Keratinocyte (primary cell): Measurements from ENCODE around the gene ARSB. TPM values are rescaled to one million over a fixed set of nuclear protein-coding genes. Genes with fewer than 3 reads are reported as not detected.
A peak's percentile ranks its signal among the peaks of the same experiment; 100 is the strongest.

Experiments
- DNase-seq: peaks from one replicate; pipeline ENCODE4 v3.0.0-alpha.2; 2011; ENCODE audit warnings: low read depth, missing footprints, low spot score
- FAIRE-seq: peaks from 2 replicates; lab custom pipeline; 2011; peaks lifted over from hg19 to GRCh38; lab: Jason Lieb, UNC
- H2AFZ ChIP-seq: 2 replicates; pipeline ENCODE4 v1.6.0; 2012; ENCODE audit warnings: low read length, control low read depth, inconsistent platforms; ENCODE audit not compliant: control insufficient read depth
- H3K27ac ChIP-seq: 2 replicates; pipeline ENCODE4 v1.5.1; 2011; ENCODE audit warnings: low read length; ENCODE audit not compliant: control insufficient read depth, insufficient read depth
- H3K27me3 ChIP-seq: 3 replicates; pipeline ENCODE4 v1.6.0; 2011; ENCODE audit warnings: low read length; ENCODE audit not compliant: control insufficient read depth, insufficient read depth; ENCODE audit errors: extremely low read depth
- H3K36me3 ChIP-seq, 2 experiments: 2 replicates in 1 of 2; 3 replicates in 1 of 2; pipeline ENCODE4 v1.5.1; 2011; ENCODE audit warnings: low read length in 2 of 2, mild to moderate bottlenecking in 1 of 2; ENCODE audit not compliant: control insufficient read depth in 2 of 2, insufficient read depth in 2 of 2; ENCODE audit errors: extremely low read depth in 1 of 2
- H3K4me1 ChIP-seq: 3 replicates; pipeline ENCODE4 v1.5.1; 2011; ENCODE audit warnings: low read length; ENCODE audit not compliant: control insufficient read depth, insufficient read depth; ENCODE audit errors: extremely low read depth
- H3K4me2 ChIP-seq: 3 replicates; pipeline ENCODE4 v1.6.0; 2011; ENCODE audit warnings: low read depth, low read length; ENCODE audit not compliant: control insufficient read depth, insufficient read depth; ENCODE audit errors: extremely low read depth
- H3K4me3 ChIP-seq, 3 experiments: fragments of 200-600 bp in 1 of 3; sonication (generic) in 1 of 3; 2 replicates in 2 of 3; 3 replicates in 1 of 3; pipeline ENCODE4 v1.5.1; 2011 to 2016; ENCODE audit warnings: low read length in 3 of 3, mild to moderate bottlenecking in 3 of 3, control low read depth in 2 of 3, inconsistent platforms in 1 of 3, low read depth in 1 of 3, mixed read lengths in 1 of 3, mixed run types in 1 of 3, moderate library complexity in 1 of 3; ENCODE audit not compliant: control insufficient read depth in 2 of 3, insufficient read depth in 2 of 3; ENCODE audit errors: extremely low read depth in 1 of 3
- H3K79me2 ChIP-seq: 2 replicates; pipeline ENCODE4 v1.6.0; 2012; ENCODE audit warnings: low read length; ENCODE audit not compliant: control insufficient read depth, insufficient read depth
- H3K9ac ChIP-seq: 3 replicates; pipeline ENCODE4 v1.6.0; 2011; ENCODE audit warnings: low read length; ENCODE audit not compliant: control insufficient read depth, insufficient read depth; ENCODE audit errors: extremely low read depth
- H3K9me1 ChIP-seq: 3 replicates; pipeline ENCODE4 v1.6.0; 2011; ENCODE audit warnings: low read length; ENCODE audit not compliant: control insufficient read depth, insufficient read depth; ENCODE audit errors: extremely low read depth
- H3K9me3 ChIP-seq: 2 replicates; pipeline ENCODE4 v1.5.1; 2012; ENCODE audit warnings: low read depth, low read length; ENCODE audit not compliant: control insufficient read depth
- H4K20me1 ChIP-seq: 3 replicates; pipeline ENCODE4 v1.6.0; 2011; ENCODE audit warnings: low read length; ENCODE audit not compliant: control insufficient read depth, insufficient read depth; ENCODE audit errors: extremely low read depth
- CTCF ChIP-seq, 3 experiments: IDR thresholded peaks in 1 of 3; conservative IDR thresholded peaks in 1 of 3; optimal IDR thresholded peaks in 1 of 3; 2 replicates in 2 of 3; 3 replicates in 1 of 3; pipeline versions ENCODE3 to v1.5.1; 2011; ENCODE audit warnings: low read length in 3 of 3, mild to moderate bottlenecking in 3 of 3, moderate library complexity in 2 of 3, control low read depth in 1 of 3, inconsistent platforms in 1 of 3; ENCODE audit not compliant: insufficient read depth in 2 of 3; ENCODE audit errors: extremely low read depth in 1 of 3
- EZH2 ChIP-seq: IDR thresholded peaks from one replicate; pipeline ENCODE4 v1.6.1; 2012; ENCODE audit warnings: inconsistent platforms, mild to moderate bottlenecking, low read length, moderate library complexity
- dilution Hi-C: fragments of 300-500 bp; cut with MboI; formaldehyde crosslinking; loops from one replicate; pipeline ENCODE4 v1.7.0; 2020; ENCODE audit warnings: low sequenced_read_pairs; ENCODE audit not compliant: extremely low pct_ligation_motif_present
- polyA plus RNA-seq, 5 experiments: library from polyadenylated mRNA; depleted of rRNA in 3 of 5; stranded (reverse) in 3 of 5; stranded (forward) in 1 of 5; unstranded in 1 of 5; fragments of >200 nt; gene quantifications; 1 replicate in 1 of 5; 2 replicates in 3 of 5; 3 replicates in 1 of 5; pipeline versions ENCODE4 v1.2.1 to v1.2.3, GENCODE V29; 2011 to 2012; ENCODE audit warnings: missing spikeins in 2 of 5, low read depth in 1 of 5, low replicate concordance in 1 of 5

The ARSB gene
- polyA plus RNA-seq, 1 donor (not counting 4 experiments of a cell fraction or from before 2014, with no cell fraction given), result 4.5 TPM

GRCh38 chr5:78801413-78801812 is 183.7 kb downstream of the ARSB start:
- Histone ChIP-seq H3K9ac (no peak overlapping the region), H3K27me3 (no peaks in the 10 kb centered on the region), H3K9me1 (no peaks in the 10 kb centered on the region), H3K79me2 (no peaks in the 10 kb centered on the region), H3K36me3 (no peaks in the 10 kb centered on the region), H3K4me3 (no peak overlapping the region), H3K4me1 (peaks cover 1% of the 10 kb centered on the region), H3K9me3 (no peaks in the 10 kb centered on the region), H2AFZ (no peak overlapping the region), H4K20me1 (no peaks in the 10 kb centered on the region), H3K4me2 (no peak overlapping the region), H3K27ac (no peak overlapping the region)
- DNase-seq, result no peak
- dilution Hi-C loops, result no loop called here
- TF ChIP-seq EZH2, result no peak
- no peak for TF ChIP-seq CTCF (optimal IDR thresholded peaks at IDR 0.05 in 1 of 3, IDR thresholded peaks at IDR 0.05 in 1 of 3, conservative IDR thresholded peaks at IDR 0.05 in 1 of 3; ENCODE audit: extremely low read depth in 1 of 3, insufficient read depth in 2 of 3, low read length in 3 of 3)
- no peak for FAIRE-seq

GRCh38 chr5:78799266-78800017 is 185.7 kb downstream of the ARSB start:
- FAIRE-seq (no peak), DNase-seq (no peak)
- Histone ChIP-seq H3K9ac (no peak overlapping the region), H3K4me2 (no peak overlapping the region), H3K9me3 (no peaks in the 10 kb centered on the region), H3K27ac (no peak overlapping the region), H2AFZ (no peak overlapping the region), H3K27me3 (no peaks in the 10 kb centered on the region), H3K4me1 (no peaks in the 10 kb centered on the region), H3K9me1 (no peaks in the 10 kb centered on the region), H3K36me3 (no peaks in the 10 kb centered on the region), H3K4me3 (no peak overlapping the region), H4K20me1 (no peaks in the 10 kb centered on the region), H3K79me2 (no peaks in the 10 kb centered on the region)
- TF ChIP-seq CTCF (optimal IDR thresholded peaks at IDR 0.05 in 1 of 3, IDR thresholded peaks at IDR 0.05 in 1 of 3, conservative IDR thresholded peaks at IDR 0.05 in 1 of 3; ENCODE audit: extremely low read depth in 1 of 3, insufficient read depth in 2 of 3, low read length in 3 of 3), result peak in 1 of 3 experiments; percentile 2
- no peak for TF ChIP-seq EZH2
- dilution Hi-C loops, result no loop called here
